ENCODE measurements around the gene EXOC3L2. TPM values are rescaled to one million over a fixed set of nuclear protein-coding genes. Genes with fewer than 3 reads are reported as not detected.

EXOC3L2 gene
- polyA plus RNA-seq, 1 of the 3 experiments (the other 2 are of a cell fraction): 0.02 TPM

GRCh38 chr19:45213031-45213430, 32.2 kb downstream of the EXOC3L2 start:
- peaks cover 0 to 6% of the 10 kb centered on the region in 2 experiments; a peak in 1 of 4 replicates for H3K4me1 ChIP-seq (ENCODE audit: control insufficient read depth in 1 of 2, insufficient read depth in 2 of 2, low read depth in 1 of 2, low read length in 1 of 2)
- no peaks in the 10 kb centered on the region for H3K9me2 ChIP-seq
- peak; percentile 19 for DNase-seq
- no peaks in the 10 kb centered on the region for H3K36me3 ChIP-seq (replicated peaks in 1 of 2; ENCODE audit: control insufficient read depth in 1 of 2, insufficient read depth in 2 of 2, low read length in 1 of 2)
- H4K20me1 ChIP-seq (ENCODE audit: insufficient read depth): no peaks in the 10 kb centered on the region
- no peak overlapping the region for H3K4me3 ChIP-seq (ENCODE audit: low read depth in 2 of 2, low read length in 1 of 2)
- TF ChIP-seq MEF2A (IDR thresholded peaks at IDR 0.05; ENCODE audit: borderline replicate concordance, low read depth) (no peak), TCF12 (IDR thresholded peaks at IDR 0.05) (no peak), USF1 (IDR thresholded peaks at IDR 0.05; ENCODE audit: borderline replicate concordance, low read depth) (no peak), JUND (IDR thresholded peaks at IDR 0.05) (no peak), SMC3 (IDR thresholded peaks at IDR 0.05; ENCODE audit: low read depth, low read length) (no peak), USF2 (IDR thresholded peaks at IDR 0.05; ENCODE audit: borderline replicate concordance, low read depth, low read length) (no peak), RFX5 (IDR thresholded peaks at IDR 0.05; ENCODE audit: low read length) (no peak), TAF1 (IDR thresholded peaks at IDR 0.05; ENCODE audit: borderline replicate concordance, low read depth, low read length) (no peak), YY1 (IDR thresholded peaks at IDR 0.05; ENCODE audit: low read depth) (no peak), RAD21 (IDR thresholded peaks at IDR 0.05; ENCODE audit: low read length) (no peak), GATA2 (CRISPR knock-in tag; IDR thresholded peaks at IDR 0.05) (no peak), SIN3A (IDR thresholded peaks at IDR 0.05; ENCODE audit: borderline replicate concordance, low read depth, low read length) (no peak), FOSL2 (IDR thresholded peaks at IDR 0.05; ENCODE audit: borderline replicate concordance, low read depth) (no peak)
- TF ChIP-seq, protein P1, sequence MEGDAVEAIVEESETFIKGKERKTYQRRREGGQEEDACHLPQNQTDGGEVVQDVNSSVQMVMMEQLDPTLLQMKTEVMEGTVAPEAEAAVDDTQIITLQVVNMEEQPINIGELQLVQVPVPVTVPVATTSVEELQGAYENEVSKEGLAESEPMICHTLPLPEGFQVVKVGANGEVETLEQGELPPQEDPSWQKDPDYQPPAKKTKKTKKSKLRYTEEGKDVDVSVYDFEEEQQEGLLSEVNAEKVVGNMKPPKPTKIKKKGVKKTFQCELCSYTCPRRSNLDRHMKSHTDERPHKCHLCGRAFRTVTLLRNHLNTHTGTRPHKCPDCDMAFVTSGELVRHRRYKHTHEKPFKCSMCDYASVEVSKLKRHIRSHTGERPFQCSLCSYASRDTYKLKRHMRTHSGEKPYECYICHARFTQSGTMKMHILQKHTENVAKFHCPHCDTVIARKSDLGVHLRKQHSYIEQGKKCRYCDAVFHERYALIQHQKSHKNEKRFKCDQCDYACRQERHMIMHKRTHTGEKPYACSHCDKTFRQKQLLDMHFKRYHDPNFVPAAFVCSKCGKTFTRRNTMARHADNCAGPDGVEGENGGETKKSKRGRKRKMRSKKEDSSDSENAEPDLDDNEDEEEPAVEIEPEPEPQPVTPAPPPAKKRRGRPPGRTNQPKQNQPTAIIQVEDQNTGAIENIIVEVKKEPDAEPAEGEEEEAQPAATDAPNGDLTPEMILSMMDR (IDR thresholded peaks at IDR 0.05): no peak
- TF ChIP-seq, protein P2, sequence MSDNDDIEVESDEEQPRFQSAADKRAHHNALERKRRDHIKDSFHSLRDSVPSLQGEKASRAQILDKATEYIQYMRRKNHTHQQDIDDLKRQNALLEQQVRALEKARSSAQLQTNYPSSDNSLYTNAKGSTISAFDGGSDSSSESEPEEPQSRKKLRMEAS (IDR thresholded peaks at IDR 0.05; ENCODE audit: low read depth): no peak
- H3F3A ChIP-seq (replicated peaks; ENCODE audit: insufficient read depth): no peaks in the 10 kb centered on the region
- H3K9ac ChIP-seq: no peak overlapping the region
- no peak overlapping the region for H2AFZ ChIP-seq (ENCODE audit: low read depth)
- no peaks in the 10 kb centered on the region for H3K79me2 ChIP-seq (ENCODE audit: insufficient read depth)
- WGBS (ENCODE audit: low lambda C conversion rate): 75% methylated on average over 13 of the region's 23 CpGs
- no peaks in the 10 kb centered on the region for H3K9me3 ChIP-seq
- no peak overlapping the region for H3K4me2 ChIP-seq
- peaks cover 22% of the 10 kb centered on the region for H3K27me3 ChIP-seq (ENCODE audit: insufficient read depth)
- CTCF ChIA-PET: interaction anchor here (1.0 kb wide), 1 partner anchor 126 kb away, joined by 4 read pairs; no protein-coding TSS in a partner anchor
- H3K27ac ChIP-seq (ENCODE audit: low read depth in 2 of 2, low read length in 1 of 2): no peak overlapping the region
- POLR2A ChIA-PET: no interaction called here
